Amniotic stem cell (primary cell): ENCODE results near the gene CDC14B.

Experiments used
- DNase-seq: peaks from one replicate; lab custom pipeline; 2025; lab: John Stamatoyannopoulos, UW

Gene CDC14B

GRCh38 chr9:96502539-96503373 lies 116.9 kb downstream of the CDC14B start:
- DNase-seq, result no peak

DNA sequence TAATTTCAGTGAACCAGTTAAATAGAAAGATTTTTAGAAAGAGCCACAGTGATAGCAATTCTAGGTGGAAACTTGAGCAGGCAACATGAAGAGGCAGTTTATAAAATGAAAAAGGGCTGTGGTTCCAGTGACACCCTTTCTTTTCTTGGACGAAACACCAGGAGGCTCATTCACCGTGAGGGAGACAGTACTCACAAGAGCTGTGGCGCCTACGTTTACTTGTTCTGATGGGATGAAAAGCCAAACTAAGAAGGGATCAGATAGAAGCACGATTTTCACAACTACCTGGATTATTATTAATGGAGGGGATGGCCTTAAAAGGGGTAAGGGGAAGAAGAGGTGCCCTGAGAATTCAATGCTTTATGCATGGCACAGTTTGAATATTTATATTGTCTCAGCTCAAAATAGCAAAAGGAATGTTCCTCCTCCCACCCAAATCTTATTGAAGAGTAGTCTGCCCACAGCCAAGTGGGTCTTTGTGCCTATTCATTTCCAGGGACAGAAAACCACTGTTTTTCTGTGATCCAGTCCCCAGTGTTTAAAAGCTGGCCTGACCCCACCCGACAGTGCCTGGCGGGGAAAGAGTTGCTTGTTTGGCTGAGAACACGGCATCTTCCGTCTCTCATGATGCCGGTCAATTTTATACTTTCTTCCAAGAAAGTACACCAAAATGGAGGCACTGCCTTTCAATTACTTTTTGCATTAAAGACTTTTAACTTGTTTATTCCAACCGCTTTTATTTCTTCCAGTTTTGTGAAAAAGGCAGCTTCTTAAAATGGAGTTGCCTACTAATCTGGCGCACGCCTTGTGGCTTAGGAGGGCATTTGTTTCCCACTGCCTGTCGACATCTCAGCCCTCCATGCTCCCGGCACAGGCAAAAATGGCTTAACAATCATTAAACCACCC lies 117.8 kb downstream of the CDC14B start:
- no peak for DNase-seq

- no peak for DNase-seq
Observed at GRCh38 chr9:96500696-96501632, 118.7 kb downstream of the CDC14B start.

DNA sequence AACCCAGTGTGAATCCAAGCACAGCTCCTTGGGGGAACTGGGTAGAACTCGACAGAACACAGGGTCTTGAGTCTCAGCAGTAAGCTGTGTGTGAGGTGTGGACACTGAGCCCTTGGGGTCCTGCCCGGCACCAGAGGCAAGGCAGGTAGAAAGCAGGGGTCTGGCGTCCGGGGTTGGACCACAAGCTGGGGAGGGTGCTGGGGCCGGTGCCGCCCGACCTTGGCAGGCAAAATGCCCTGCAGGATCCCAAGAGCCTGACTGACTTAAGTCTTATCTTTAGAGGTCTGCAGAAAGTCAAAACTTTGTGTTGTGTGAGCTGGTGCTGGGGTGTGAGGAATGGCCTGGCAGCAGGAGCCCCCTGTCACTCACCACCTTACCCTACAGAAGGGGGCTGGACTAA lies 120.4 kb downstream of the CDC14B start:
- DNase-seq, result no peak

DNA sequence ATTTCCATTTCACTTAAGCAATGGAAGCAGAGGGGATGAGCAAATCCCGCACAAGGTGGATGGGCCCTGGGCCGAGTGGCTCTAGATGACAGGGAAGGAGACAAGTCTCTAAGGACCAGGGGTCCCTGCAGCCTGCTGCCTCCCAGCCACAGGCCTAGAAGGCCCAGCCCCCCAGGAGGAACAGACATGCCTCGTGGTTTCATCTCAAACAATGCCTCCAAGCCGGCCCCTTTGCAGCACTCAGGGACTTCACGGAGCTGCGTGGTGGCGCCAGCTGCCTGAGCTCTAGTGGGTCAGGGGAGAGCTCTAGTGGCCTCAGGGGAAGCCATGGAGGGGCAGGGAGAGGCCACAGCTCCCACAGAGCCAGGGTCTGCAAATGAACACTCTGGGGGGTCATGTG lies 120.8 kb downstream of the CDC14B start:
- no peak for DNase-seq

DNA sequence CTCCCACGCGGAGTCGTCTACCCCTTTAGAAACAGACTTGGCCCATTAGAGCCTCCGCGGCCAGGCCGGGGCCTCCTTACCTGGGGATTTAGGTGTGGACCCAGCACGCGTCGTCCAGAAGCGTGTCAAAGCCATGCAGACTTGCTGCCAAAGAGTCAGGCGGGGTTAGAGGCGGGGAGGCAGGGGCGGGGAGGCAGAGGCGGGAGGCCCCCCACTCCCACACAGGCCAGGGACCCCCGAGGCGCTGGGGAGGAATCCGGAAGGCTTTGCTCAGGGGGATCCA lies 122.6 kb downstream of the CDC14B start:
- no peak for DNase-seq

DNA sequence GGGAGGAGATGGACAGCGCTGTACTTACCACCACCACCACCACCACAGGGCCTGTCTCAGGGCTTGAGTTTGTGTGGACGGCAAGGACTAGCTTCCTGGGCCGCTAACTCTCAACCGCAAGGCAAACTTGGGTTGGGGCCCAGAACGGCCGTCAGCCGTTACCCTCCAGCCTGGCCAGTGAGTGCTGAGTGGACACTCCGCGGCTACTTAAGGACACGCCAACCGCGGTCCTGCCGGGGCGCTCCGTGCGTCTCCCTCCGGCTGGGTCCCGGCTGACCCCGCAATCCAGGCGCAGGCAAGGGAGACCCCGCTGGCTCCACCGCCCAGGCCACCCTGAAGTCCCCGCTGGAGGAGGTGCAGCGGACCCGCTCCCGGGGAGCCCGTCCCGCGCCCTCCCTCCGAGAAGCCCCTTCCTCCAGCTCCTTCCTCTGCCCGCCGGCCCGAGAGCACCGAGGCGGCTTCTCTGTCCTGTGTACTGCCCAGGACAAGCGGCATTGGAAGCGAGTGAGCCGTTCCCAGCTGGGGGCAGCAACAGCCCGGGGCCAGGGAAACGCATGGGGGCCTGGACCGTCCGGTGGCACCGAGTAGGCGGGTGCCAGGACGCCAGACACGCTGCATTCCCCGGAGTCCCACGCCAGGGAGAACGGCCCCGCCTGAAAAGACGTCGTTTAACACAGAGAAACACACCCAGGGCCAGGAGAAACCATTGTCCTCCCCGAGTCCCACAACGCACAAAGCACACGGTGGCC lies 123.1 kb downstream of the CDC14B start:
- no peak for DNase-seq

GRCh38 chr9:96495341-96495740 lies 124.3 kb downstream of the CDC14B start:
- no peak for DNase-seq

DNA sequence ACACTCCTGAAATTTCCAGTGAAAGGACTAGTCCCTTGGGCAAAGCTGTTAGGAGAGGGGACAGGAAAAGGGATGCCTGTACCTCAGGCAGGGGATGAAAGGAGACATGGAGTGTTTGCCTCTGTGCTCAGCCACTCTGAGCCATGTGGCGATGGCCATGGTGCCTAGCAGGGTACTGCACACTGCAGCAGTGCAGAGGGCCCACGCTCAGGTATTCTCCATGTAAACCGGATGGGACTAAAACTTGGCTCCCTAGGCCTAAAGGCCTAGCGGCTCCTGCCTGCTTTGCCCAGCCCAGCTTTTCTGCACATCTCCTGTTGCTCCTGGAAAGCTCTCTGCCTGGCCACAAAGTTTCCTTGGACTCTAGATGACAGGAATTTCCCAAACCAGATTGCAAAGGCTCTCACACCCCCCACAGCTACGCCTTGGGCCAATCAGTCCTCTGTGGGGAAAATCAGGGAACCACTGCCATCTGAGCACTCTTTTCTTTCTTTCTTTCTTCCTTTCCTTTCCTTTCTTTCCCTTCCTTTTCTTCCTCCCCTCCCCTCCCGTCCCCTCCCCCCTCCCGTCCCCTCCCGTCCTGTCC lies 125.3 kb downstream of the CDC14B start:
- no peak for DNase-seq

- no peak for DNase-seq
Observed at GRCh38 chr9:96493757-96494156, 125.9 kb downstream of the CDC14B start.

GRCh38 chr9:96492993-96493531 lies 126.6 kb downstream of the CDC14B start:
- DNase-seq, result no peak

- no peak for DNase-seq
Observed at GRCh38 chr9:96491880-96492525, 127.6 kb downstream of the CDC14B start.

DNA sequence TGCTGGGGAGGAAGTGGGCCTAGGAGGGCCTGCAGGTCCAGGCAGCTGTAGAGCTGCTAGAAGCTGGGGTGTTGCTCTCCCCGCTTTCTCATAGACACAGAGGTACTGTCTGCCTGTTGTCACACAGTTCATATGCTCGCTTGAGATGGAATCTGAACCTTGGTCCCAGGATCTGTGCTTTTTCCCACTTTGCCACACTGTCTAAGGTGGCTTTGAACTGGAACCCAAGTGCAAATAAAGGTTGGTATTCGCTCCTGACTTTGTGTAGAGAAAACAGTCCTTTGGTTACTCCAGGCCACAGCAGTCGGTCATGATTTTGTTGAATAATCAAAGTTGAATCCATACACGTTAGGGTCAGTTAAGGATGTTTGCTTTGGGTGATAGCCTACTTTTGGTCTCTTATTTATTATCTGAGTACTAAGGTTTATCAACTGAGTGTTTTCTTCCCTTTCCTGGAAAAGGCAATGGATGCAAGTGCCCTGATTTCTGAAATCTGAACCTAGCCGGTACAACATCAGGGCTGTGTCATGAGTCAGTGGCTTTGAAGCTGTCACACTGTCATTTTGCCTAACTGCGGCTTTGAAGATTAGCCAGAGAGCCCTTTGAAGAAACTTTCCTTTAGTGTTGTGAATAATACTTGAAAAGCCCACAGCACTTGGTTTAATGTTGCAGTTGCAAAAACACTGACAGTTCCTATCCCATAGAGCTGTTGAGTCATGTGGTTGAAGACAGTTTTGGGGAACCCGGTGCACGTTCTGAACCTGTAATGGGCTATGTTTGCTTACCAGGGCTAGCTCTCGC lies 128.4 kb downstream of the CDC14B start:
- no peak for DNase-seq

GRCh38 chr9:96490534-96491078 lies 129.0 kb downstream of the CDC14B start:
- no peak for DNase-seq

DNA sequence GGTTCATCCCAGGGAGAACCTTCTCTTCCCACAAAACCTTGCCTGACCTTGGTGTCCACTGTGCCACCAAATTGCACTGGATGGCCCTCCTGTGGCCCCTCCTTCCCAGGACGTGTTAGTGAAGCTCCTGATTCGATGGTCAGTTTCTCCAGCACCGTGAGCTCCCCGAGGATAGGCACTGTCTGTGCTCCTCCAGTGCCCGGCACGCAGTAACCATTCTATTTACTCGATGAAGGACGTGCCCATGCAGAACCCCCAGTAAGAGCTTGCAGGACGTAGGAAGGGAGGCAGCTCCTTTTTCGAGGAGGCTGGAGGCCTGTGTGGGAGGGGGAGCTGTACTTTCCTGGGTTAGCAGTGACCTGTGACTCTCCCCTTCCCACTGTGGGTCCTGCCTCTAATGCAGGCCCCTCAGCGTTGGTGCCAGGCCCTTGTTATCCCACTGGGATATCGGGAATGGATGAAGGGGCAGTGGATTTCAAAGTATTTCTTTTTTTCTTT lies 130.1 kb downstream of the CDC14B start:
- no peak for DNase-seq

- no peak for DNase-seq
Observed at GRCh38 chr9:96487949-96488348, 131.7 kb downstream of the CDC14B start.

- DNase-seq, result no peak
Observed at GRCh38 chr9:96487029-96487396, 132.6 kb downstream of the CDC14B start.

DNA sequence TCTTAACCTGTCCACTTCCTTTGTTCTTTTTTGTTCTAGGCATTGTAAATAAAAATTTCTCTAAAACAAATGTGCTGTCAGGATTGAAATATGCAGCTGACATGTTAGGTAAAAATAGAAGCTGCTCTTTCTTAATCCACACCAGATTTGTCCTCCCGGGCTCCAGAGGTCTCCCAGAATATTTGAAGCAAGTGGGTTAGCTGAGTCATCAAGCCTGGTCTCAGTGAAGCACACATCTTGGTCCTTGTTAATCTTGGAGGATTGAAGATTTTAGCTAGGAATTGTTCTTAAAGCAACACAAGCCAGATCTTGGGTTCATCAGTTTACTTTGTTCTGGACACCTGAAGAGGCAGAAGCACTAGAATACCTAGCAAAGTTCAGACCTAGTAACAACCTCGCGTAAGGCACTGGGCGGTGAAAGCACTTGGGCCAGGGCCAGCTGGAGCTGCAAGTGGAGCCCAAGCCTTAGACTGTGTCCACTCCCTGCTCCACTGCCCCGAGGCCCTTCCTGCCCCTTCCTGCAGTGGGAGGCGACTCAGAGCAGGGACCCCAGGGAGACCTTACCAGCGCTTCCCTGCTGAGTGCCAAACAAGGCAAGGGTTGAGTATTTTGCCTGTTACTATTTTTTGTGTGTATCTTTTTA lies 133.1 kb downstream of the CDC14B start:
- peak; percentile 69 for DNase-seq
